K562 (cell line): ENCODE measurements around the gene ITGA2B. TPM values are rescaled to one million over a fixed set of nuclear protein-coding genes. Genes with fewer than 3 reads are reported as not detected.

Experiments used
- ARID2 ChIP-seq: fragments of 450-650 bp; IDR thresholded peaks from 2 replicates; pipeline ENCODE4 v1.6.1; 2017; ENCODE audit warnings: antibody characterized with exemption, mild to moderate bottlenecking
- DDX20 ChIP-seq: fragments of 450-650 bp; IDR thresholded peaks from 2 replicates; pipeline ENCODE4 v1.6.1; 2016; ENCODE audit warnings: missing genetic modification characterization, low read depth, mild to moderate bottlenecking, missing compliant biosample characterization, moderate library complexity
- ELF2 ChIP-seq: fragments of 250-450 bp; sonication (Bioruptor Pico); IDR thresholded peaks from 2 replicates; pipeline ENCODE4 v1.5.0; 2021; ENCODE audit warnings: mild to moderate bottlenecking
- EP400 ChIP-seq: fragments of 450-650 bp; IDR thresholded peaks from 2 replicates; pipeline ENCODE4 v1.6.1; 2017; ENCODE audit warnings: antibody characterized with exemption, mild to moderate bottlenecking, moderate library complexity
- GTF3C2 ChIP-seq: IDR thresholded peaks from 3 replicates; pipeline ENCODE4 v1.6.1; 2011; ENCODE audit warnings: borderline replicate concordance, mild to moderate bottlenecking, moderate library complexity; ENCODE audit not compliant: insufficient read length; ENCODE audit errors: extremely low read depth
- MYC ChIP-seq, 2 experiments: fragments of 250-450 bp in 1 of 2; sonication (Bioruptor Pico) in 1 of 2; IDR thresholded peaks; 2 replicates each; pipeline versions ENCODE4 v1.5.1 to v1.6.1; 2012 to 2021; ENCODE audit warnings: low read depth in 2 of 2, borderline replicate concordance in 1 of 2, improper control_type of control experiment in 1 of 2, low read length in 1 of 2, mild to moderate bottlenecking in 1 of 2, moderate library complexity in 1 of 2
- PPARD ChIP-seq: fragments of 250-450 bp; sonication (Bioruptor Pico); IDR thresholded peaks from 2 replicates; pipeline ENCODE4 v1.8.0; 2022; ENCODE audit warnings: inconsistent platforms, mild to moderate bottlenecking, moderate library complexity
- SIN3A ChIP-seq, 2 experiments: fragments of 150-350 bp in 1 of 2; IDR thresholded peaks; 2 replicates each; pipeline ENCODE4 v1.6.1; 2011 to 2016; ENCODE audit warnings: borderline replicate concordance in 2 of 2, low read depth in 2 of 2, low read length in 2 of 2, mild to moderate bottlenecking in 2 of 2, moderate library complexity in 2 of 2; ENCODE audit not compliant: control insufficient read depth in 1 of 2
- ZBED1 ChIP-seq: IDR thresholded peaks from 2 replicates; pipeline ENCODE4 v1.6.1; 2014
- ZBTB1 ChIP-seq: sonication (generic); formaldehyde crosslinking; IDR thresholded peaks from 2 replicates; pipeline ENCODE4 v1.8.1; 2023; ENCODE audit warnings: missing genetic modification reagents, low read depth, mild to moderate bottlenecking, borderline replicate concordance
- ZBTB5 ChIP-seq: fragments of 450-650 bp; IDR thresholded peaks from 2 replicates; pipeline ENCODE4 v1.6.1; 2017; ENCODE audit warnings: antibody characterized with exemption
- ZBTB9 ChIP-seq: fragments of 450-650 bp; formaldehyde crosslinking; IDR thresholded peaks from 2 replicates; pipeline ENCODE4 v1.4.0; 2020; ENCODE audit warnings: mild to moderate bottlenecking, moderate library complexity
- ZNF589 ChIP-seq: fragments of 200-800 bp; sonication (Bioruptor generic); IDR thresholded peaks from 2 replicates; pipeline ENCODE4 v1.6.1; 2016; ENCODE audit warnings: low read depth, missing genetic modification characterization, missing compliant biosample characterization
- polyA plus RNA-seq, 8 experiments: library from polyadenylated mRNA; depleted of rRNA in 4 of 8; stranded (reverse) in 5 of 8; unstranded in 3 of 8; fragments of >200 nt; fragmentation: Nextera tagmentation in 2 of 8; fragmentation: Illumina TruSeq in 1 of 8; extraction: Ambion mirVana in 2 of 8; extraction: Trizol in 1 of 8; gene quantifications; 2 replicates each; pipeline versions ENCODE4 v1.2.1 to v1.2.3, GENCODE V29; 2011 to 2014; ENCODE audit warnings: inconsistent platforms in 1 of 8, missing spikeins in 1 of 8
- total RNA-seq, 7 experiments: library from RNA; depleted of rRNA in 6 of 7; stranded (reverse); fragments of >200 nt in 6 of 7; fragmentation: Illumina TruSeq in 2 of 7; extraction: Trizol in 2 of 7; gene quantifications; 2 replicates each; pipeline versions ENCODE4 v1.2.1 to v1.2.3, GENCODE V29; 2011 to 2021; ENCODE audit warnings: low replicate concordance in 1 of 7
- TF ChIP-seq, protein P1 (sequence below): fragments of 450-650 bp; IDR thresholded peaks from 2 replicates; pipeline ENCODE4 v1.6.1; 2016; ENCODE audit warnings: borderline replicate concordance
- TF ChIP-seq, protein P2 (sequence below): sonication (generic); formaldehyde crosslinking; IDR thresholded peaks from 2 replicates; pipeline ENCODE4 v1.8.1; 2023; ENCODE audit warnings: mild to moderate bottlenecking, missing genetic modification reagents

The ITGA2B gene
- total and polyA plus RNA-seq, 9 of the 15 experiments (the other 6 are each of a cell fraction or from before 2014, with no cell fraction given), result 1.1 to 26.4 (median 5.6) TPM

DNA sequence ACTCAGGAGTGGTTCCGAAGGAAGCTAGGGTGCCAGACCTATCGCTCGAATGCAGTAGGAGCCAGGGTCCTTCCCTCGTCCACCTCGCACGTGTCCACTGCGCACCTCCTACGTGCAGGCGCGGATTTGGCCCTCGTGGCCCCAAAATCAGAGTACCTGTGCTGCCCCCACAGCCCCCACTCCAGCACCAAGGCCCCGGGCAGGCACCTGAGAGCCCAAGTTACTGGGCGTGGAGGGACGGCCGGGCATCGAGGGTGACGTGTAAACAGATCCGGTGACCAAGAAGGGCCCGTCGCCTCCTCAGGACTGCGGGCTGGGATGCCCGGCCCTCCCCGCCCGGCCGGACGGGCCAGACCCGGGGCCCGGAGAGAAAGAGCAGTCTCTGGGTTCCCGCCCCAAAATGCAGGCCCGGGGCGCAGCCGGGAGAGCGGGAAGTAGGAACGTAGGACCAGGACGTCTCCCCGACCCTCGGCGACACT, 65.3 kb downstream of the ITGA2B start (continued):
- TF ChIP-seq, protein P1, sequence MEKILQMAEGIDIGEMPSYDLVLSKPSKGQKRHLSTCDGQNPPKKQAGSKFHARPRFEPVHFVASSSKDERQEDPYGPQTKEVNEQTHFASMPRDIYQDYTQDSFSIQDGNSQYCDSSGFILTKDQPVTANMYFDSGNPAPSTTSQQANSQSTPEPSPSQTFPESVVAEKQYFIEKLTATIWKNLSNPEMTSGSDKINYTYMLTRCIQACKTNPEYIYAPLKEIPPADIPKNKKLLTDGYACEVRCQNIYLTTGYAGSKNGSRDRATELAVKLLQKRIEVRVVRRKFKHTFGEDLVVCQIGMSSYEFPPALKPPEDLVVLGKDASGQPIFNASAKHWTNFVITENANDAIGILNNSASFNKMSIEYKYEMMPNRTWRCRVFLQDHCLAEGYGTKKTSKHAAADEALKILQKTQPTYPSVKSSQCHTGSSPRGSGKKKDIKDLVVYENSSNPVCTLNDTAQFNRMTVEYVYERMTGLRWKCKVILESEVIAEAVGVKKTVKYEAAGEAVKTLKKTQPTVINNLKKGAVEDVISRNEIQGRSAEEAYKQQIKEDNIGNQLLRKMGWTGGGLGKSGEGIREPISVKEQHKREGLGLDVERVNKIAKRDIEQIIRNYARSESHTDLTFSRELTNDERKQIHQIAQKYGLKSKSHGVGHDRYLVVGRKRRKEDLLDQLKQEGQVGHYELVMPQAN, result 0 out of 2 replicates have a peak, but pooled peaks have one; percentile 14
- TF ChIP-seq SIN3A (IDR thresholded peaks at IDR 0.05; ENCODE audit: borderline replicate concordance in 2 of 2, control insufficient read depth in 1 of 2, low read depth in 2 of 2, low read length in 2 of 2) (peak in 1 of 2 experiments; percentile 44; a peak in 1 of 4 replicates), ZNF589 (CRISPR knock-in tag) (0 out of 2 replicates have a peak, but pooled peaks have one; percentile 10), DDX20 (no peak), ZBTB9 (CRISPR knock-in tag) (no peak), MYC (IDR thresholded peaks at IDR 0.05; ENCODE audit: low read depth, low read length) (peak; percentile 41; the same call in 1 of the 2 replicates), MYC (CRISPR knock-in tag; IDR thresholded peaks at IDR 0.05; ENCODE audit: borderline replicate concordance, low read depth) (no peak), ZBED1 (no peak), ZBTB1 (peak; percentile 29; the same call in 1 of the 2 replicates), GTF3C2 (no peak), EP400 (peak; percentile 36; the same call in 1 of the 2 replicates), PPARD (CRISPR knock-in tag) (no peak), ARID2 (no peak), ELF2 (CRISPR knock-in tag) (no peak), ZBTB5 (no peak)
- TF ChIP-seq, protein P2, sequence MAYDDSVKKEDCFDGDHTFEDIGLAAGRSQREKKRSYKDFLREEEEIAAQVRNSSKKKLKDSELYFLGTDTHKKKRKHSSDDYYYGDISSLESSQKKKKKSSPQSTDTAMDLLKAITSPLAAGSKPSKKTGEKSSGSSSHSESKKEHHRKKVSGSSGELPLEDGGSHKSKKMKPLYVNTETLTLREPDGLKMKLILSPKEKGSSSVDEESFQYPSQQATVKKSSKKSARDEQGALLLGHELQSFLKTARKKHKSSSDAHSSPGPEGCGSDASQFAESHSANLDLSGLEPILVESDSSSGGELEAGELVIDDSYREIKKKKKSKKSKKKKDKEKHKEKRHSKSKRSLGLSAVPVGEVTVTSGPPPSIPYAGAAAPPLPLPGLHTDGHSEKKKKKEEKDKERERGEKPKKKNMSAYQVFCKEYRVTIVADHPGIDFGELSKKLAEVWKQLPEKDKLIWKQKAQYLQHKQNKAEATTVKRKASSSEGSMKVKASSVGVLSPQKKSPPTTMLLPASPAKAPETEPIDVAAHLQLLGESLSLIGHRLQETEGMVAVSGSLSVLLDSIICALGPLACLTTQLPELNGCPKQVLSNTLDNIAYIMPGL, result no peak
